Ovary (tissue), 3 donors: ENCODE results near the gene HNRNPUL1.

ENCODE experiments used
- CTCF ChIP-seq, 3 donors: fragments of 450-650 bp in 2 of 3; fragments of 200-600 bp in 1 of 3; IDR thresholded peaks; one replicate each; pipeline versions ENCODE4 v1.5.1 to v1.8.0; 2016 to 2022; ENCODE audit warnings: antibody characterized with exemption in 3 of 3, mild to moderate bottlenecking in 1 of 3
- POLR2A ChIP-seq: fragments of 450-650 bp; IDR thresholded peaks from one replicate; pipeline ENCODE4 v1.6.1; 2017; ENCODE audit warnings: antibody characterized with exemption, mild to moderate bottlenecking, moderate library complexity
- donor health status: DM: no; HTN: no; CAD: no.

GRCh38 chr19:41352279-41352608 is 88.1 kb downstream of the HNRNPUL1 start:
- TF ChIP-seq CTCF (IDR thresholded peaks at IDR 0.05) (no peak), POLR2A (no peak)
